GM21447 (cell line): Measurements from ENCODE around the gene FTH1.

Experiments used
- ATAC-seq: cut with Tn5 transposase; IDR thresholded peaks from one replicate; pipeline ENCODE4 v1.9.1; 2021; ENCODE audit not compliant: unreplicated experiment

Gene FTH1

DNA sequence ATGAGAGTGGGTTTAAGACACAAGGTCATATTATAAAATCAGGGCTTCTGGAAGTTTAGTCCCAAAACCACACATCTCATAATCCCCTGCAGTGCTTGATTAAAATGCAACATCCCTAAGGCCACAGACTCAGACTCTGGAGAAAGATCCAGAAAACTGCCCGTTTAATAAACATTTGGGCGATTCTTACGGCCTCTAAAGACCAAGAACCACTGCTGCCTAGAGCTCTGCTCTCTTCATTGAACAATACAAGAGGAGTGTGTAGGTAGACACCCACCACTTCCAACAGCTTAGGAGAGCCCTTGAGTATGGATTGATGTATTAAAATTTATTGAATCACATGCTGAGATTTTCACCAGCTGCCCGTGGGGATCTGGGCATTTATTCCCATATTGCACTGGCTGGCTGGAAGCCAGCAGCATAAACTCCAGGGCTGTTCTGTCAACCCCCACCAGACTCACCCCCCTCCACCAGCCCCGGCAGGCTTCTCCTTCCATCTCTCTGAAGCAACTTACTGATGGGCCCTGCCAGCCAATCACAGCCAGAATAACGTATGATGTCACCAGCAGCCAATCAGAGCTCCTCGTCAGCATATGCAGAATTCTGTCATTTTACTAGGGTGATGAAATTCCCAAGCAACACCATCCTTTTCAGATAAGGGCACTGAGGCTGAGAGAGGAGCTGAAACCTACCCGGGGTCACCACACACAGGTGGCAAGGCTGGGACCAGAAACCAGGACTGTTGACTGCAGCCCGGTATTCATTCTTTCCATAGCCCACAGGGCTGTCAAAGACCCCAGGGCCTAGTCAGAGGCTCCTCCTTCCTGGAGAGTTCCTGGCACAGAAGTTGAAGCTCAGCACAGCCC is 18.0 kb downstream of the FTH1 start:
- no peak for ATAC-seq

DNA sequence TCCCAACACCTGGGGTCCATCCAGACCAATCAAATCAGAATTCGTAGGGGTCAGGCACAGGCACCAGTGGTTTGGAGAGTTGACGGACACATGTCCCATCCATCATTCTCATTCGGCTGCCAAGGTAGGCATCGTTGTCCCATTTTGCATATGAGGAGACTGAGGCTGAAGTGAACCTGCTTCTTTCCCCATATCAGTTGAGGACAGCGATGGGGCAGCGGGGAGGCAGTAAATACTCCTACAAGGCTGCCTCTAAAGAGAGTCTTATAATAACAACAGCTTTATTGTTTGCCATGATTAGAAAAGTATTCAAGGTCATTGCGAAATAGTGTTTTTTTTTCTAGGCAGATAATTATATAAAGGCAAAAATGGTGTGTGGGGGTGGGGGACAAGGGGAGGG is 18.9 kb downstream of the FTH1 start:
- ATAC-seq = no peak

DNA sequence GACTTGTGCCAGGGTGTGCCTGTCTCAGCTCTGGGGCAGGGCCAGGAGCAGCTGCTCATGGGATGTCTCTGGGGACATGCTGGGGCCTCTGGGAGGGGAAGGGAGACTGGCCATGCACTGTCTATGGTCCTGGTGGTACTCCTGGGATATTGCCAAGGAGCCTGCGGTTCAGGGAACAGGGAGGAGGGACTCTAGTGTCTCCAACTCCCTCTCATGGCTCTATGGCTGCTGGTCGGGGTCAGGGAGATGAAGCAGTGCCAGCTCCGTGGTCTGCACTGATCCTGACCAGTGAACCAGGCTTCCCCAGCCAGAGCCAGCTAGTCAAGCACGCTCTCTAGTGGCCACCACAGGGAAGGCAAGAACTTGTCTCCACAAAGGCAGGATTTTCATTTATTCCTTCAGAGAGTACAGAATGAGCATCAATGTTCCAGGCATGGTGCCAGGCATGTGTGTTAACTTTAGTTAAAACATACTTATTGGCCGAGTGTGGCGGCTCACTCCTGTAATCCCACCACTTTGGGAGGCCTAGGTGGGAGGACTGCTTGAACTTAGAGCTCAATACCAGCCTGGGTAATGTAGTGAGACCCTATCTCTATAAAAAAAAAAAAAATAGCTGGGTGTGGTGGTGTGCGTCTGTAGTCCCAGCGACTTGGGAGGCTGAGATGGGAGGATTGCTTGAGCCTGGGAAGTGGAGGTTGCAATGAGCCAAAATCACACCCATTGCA is 19.8 kb downstream of the FTH1 start:
- ATAC-seq = no peak

DNA sequence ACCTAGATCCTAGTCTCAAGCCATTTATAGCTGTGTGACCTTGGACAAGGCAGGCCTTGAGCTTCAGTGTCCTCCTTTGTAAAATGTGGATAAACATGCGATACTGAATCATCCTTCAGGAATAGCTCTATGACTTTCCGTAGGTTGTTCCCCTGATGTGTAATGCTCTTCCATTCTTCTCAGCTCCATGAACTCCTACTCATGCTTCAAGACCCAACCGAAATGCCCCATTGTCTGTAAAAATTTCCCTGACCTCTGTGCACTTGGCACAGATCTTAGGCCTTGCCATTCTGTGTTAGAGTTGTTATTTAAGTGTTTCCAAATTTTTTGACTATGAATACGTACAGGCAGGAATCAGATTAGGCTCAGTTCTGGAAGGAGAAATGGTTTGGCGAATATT is 20.5 kb downstream of the FTH1 start:
- ATAC-seq = no peak

DNA sequence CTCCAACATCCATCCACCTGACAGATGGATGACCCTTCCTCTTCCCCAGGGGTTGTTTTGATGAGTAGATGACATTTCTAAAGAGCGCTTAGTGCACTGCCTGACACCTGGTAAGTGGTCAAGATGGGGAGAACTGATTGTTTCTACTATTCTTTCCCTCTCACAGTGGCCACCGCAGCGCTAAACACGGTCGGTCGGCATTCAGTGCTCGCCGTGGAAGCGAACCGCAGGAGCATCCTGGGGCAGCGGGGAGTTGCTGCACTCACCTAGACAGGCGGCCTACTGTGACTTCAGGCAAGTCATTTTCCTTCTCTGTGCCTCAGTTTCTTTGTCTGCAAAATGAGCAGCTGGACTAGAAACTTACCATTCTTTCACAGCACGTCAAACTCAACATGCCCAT is 22.2 kb downstream of the FTH1 start:
- ATAC-seq = no peak

DNA sequence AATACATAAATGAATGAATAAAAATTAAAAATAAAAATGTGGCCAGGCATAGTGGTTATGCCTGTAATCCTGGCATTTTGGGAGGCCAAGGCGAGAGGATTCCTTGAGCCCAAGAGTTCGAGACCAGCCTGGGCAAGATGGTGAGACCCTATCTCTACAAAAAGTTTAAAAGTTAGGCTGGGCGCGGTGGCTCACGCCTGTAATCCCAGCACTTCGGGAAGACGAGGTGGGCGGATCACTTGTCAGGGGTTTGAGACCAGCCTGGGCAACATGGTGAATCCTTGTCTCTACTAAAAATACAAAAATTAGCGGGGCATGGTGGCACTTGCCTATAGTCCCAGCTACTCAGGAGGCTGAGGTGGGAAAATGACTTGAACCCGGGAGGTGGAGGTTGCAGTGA is 27.0 kb downstream of the FTH1 start:
- no peak for ATAC-seq

DNA sequence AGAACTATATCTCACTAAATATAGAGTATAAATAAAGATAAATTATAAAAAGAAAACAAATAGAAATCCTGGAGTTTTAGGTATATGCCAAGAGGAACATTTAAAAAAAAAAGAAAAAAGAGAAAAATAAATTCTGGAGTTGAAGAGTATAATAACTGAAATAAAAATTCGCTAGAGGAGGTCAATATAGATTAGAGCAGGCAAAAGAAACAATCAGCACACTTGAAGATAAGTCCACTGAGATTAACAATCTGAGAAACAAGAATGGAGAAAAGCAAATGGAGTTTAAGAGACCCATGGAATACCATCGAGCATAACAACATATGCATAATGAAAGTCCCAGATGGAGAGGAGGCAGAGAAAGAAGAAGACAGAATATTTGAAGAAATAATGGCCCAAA is 31.6 kb downstream of the FTH1 start:
- no peak for ATAC-seq

DNA sequence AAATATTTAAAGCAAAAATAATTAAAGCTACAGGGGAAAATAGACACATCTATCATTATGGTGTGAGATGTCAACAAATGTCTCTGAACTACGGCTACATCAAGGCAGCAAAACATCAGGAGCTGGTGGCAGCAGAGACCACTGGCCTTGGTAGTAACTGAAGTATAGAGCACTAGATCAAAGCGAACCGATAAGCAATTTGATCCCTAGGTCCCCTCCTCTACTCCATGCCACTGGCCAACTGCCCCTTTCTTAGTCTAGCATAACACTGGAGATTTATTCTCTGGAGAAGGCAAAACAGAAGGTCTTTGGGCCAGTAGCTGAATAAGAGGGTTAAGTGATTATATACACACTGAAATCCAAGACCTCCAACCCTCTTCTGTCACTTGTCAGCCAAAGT is 36.5 kb downstream of the FTH1 start:
- ATAC-seq = no peak

DNA sequence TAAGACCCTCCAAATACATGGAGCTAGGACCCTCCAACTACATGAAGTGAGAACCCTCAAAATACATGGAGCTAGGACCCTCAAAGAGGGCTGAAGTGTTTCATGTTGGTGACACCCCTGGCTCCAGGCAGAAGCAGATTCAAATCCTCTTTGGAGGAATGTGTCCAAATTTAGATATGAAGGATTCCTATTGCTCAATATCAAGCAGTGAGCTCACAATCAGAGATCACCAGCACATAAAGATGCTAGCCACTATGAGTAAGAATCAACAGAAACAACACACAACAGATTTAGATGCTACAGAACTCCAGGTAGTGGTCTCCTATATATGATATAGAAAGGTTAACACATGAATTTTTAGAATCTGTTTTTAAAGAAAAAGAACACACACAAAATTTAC is 38.8 kb downstream of the FTH1 start:
- no peak for ATAC-seq

DNA sequence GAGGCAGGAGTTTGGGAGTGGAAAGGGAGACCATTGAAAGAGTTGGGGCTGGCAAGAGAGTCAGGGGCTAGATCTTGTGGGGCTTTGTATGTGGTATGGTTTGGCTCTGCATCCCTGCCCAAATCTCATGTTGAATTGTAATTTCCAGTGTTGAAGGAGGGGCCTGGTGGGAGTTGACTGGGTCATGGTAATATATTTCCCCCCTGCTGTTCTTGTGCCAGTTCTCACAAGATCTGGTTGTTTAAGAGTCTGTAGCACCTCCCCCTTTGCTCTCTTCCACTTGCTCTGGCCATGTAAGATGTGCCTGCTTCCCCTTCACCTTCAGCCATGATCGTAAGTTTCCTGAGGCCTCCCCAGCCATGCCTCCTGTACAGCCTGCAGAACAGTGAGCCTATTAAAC is 39.9 kb downstream of the FTH1 start:
- ATAC-seq = no peak

DNA sequence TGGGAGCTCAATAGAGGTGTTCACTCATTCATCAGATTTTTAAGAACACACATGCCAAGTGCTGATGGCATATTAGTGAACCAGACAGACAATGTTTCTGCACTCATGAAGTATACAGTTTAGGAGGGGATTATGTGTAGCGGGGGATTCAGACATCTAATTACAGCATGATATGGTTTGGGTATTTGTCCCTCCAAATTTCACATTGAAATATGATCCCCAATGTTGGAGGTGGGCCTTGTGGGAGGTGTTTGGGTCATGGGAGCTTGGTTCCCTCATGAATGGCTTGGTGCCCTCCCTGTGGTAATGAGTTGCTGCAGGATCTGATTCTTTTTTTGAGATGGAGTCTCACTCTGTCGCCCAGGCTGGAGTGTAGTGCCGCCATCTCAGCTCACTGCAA is 41.2 kb downstream of the FTH1 start:
- no peak for ATAC-seq

DNA sequence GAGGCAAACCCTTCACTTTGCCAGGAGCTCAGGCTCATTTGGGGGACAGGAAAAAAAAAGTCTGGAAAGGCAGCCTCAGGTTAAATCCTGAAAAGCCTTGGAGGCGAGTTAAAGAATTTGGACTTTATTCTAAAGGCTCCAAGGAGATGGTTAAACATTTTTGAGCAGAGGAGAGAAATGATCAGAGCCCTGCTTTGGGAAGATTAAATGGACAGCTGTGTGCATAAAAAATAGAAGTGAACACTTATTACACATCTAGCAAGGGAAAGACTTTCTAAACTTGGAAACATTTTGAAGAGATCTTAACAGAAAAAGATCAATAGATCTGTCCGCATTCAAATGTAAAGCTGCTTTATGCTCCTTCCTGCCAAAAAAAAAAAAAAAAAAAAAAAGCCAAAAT is 41.7 kb downstream of the FTH1 start:
- no peak for ATAC-seq

DNA sequence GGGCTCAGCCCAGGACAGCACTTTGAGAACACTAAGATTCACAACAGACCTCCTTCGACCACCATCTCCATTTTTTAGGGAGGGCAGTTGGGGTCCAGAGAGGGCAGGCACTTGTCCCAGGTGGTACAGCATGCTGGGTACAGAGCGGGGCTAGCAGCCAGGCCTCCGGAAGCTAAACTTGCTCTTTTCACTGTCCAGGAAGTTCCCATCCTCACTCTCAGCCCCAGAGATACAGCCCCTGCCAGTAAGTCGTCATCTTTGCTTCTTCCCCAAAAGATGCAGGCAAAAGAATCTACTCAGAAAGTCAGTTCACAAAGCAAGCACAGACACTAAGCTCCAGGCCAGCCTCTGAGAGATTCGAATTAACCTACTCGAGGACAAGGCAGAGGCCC is 43.4 kb downstream of the FTH1 start:
- no peak for ATAC-seq

DNA sequence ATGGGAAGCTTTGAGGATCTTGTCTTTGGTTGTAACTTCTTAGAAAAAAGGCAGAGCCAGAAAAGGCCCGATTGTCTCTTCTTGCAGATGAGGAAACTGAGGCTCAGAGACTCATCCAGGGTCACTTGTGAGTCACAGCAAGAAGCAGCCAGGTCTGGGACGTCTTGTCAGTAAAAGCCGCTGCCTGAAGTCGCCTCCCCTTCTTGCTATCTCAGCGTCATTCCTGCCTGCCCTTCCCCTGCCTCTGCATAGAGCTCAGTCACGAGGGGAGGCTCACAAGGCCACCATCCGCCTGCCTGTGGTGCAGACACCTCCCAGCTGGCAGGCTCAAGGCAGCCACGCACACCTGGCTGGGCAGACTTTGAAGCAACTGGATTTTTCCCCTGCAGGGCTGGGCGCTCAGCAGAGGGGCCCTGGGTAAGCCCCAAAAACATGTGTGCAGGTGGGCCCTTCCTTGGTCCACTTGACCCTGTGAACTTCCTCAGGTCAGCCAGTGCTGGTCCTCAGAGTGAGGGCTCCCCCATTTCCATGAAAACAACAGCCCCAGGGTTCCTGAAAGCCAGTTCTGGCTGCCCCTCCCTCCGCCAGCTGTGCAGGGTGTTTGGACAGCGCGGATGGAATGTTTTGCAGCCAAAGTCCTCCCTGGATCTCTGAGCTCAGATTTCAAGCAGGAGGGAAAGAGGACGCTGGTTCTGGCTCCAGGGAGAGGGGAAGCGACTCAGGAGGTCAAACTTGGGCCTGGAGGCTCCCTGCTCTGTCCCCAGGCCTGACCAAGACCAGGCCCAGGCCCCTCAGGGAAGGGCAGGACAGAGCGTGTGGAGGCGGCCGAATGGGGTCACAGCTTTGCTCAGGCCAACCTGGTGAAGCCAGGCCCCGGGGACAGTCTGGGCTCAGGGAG is 44.0 kb downstream of the FTH1 start:
- no peak for ATAC-seq

DNA sequence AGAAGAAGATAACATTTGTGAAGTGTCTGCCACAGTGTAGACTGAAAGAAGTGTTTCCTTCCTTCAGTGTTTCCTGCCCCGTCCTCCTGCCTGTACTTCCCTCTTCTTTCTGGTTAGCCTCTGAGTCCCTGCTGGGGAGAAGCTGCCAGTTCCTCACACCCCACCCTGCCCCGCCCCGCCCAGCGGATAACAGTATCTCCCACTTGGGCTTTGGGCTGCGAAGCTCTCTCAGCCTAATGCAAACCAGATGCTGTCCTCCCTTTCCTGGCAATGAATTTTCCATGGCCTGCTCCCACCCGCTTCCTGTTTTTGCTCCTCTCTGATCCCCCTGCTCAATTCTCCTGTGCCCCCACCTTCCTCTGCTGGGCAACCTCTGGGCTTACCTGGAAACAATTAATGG is 44.9 kb downstream of the FTH1 start:
- no peak for ATAC-seq

DNA sequence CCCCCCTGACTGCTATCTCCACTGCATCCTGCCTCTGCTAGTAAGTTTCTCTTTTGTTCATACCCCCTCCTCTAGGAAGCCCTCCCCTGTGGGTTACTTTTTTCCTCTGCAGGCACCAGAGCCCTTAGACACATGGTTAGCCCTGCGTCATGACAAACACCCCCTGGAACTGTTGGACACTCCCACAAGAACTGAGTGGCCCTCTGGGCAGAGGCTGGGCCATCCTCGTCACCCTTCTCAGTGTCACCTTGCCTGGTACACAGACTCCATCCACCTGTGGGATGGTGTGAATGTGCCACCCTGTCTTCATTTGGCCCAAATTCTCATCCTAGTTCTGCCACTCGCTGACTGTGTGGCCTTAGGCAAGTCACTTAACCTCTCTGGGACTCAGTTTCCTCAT is 46.0 kb downstream of the FTH1 start:
- no peak for ATAC-seq

DNA sequence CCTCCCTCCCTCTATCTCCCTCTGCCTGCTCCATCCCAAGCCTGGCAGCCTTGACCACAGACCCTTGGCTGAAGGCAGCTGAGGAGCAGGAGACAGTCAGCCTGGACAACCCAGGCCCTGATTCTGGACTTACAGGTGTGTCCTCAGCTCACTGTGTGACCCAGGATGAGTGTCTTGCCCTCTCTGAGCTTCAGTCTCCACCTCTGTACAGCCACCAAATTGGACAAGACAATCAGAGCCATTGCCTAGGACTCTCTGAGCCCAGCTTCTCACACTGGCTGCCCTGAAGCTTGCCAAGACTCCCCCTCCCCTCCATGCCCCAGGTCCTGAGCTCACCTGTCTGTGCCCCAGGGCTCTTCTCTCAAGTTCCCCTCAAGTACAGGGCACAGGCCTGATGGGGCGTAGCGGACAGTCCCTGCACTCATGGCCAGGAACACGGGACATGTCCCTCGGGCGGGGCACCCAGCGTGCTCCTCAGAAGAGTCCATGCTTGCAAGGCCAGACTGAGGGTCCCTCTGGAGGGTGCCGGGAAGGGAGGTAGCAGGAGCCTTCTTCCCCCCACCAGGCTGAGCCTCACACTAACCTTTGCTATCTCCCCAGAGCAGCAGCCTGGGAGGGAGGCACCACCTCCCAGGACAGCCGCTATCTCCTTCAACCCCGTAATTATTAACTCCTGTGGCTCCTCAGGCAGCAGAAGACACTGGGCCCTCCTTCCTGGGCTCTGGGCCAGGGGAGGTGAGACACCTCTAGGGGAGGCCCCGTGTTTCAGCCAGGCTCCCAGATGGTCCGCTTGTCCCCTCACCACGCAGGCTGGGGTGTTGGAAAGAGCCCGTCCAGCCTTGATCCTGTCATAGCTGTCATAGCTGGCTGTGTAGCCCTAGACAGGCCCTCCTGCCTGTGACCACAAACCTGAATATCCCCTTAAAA is 47.5 kb downstream of the FTH1 start:
- no peak for ATAC-seq

DNA sequence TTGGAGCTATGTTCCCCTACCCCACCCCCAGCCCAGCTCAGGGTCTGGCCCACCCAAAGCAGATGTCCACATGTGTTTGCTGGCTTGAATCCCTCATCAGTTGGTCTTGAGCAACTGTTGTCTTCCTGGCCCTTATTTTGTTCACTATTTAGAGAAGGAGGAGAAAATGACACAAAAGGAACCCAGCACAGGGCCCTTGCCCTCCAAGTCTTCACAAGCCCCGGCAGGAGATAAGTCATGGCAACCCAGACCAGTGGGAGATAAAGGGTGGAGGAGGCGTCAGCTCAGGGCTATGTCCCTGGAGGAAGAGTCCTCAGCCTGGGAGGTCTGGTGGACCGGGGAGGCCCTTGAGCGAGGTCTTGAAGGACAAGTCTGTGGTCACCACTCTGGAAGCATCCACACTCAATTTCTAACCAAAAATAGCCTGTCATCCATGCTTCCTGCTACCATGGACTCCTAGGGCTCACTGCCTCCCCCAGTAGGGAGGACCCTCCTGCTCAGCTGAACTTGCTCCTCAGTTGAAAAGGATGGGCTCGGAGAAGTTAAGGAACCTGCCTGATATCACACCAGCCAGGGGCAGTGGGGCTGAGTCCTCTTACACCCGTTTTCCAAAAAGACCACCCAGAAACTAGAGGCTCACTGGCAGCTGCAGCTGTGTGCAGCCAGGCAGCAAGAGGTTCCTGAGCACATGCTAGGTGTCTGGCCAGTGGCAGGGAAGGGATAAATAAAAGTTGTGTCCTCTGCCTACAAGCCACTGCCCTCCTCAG is 48.3 kb downstream of the FTH1 start:
- no peak for ATAC-seq

DNA sequence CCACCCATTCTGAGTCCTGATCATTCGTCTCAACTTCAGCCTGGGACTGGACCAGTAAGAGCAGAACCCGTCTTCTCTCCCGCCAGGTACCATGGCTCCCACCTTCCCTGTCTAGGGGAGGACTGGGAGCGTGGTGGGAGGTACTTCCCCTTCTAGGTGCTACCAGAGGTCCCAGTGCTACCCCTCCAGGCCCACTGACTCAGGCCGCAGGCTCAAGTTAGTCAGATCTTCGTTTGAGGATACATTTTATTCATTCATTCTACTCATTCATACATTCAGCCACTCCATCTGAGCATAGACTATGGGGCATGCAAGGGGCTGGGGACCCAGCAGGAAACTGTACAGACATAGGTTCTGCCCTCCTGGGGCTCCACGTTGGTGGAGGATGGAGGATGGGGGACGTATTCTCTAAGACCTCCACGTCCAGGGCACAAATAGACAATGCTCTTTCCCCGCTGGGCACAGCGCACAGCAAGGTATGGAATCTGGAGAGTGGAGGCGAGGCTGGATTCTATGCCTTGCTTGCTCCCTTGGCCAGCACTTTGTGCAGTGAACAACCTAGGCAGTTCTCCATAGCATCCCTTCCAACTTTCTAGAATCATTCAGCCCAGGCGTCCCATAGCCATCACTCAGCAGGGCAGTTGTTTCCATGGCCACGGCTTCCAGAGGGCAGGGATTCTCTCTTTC is 49.0 kb downstream of the FTH1 start:
- ATAC-seq = no peak
